IMR-90 (cell line): ENCODE results near the gene KMT2C. TPM values are rescaled to one million over a fixed set of nuclear protein-coding genes. Genes with fewer than 3 reads are reported as not detected.

Source experiments
- ATAC-seq: fragments of 200-7000 bp; cut with Tn5 transposase; 2 replicates; pipeline ENCODE4 v1.9.1; 2020; ENCODE audit warnings: low read depth, mild to moderate bottlenecking, moderate library complexity
- BruUV-seq: library from RNA; stranded (reverse); fragments of 400-500 nt; replicated peaks from 2 replicates; lab custom pipeline; 2021; lab: Mats Ljungman, UMichigan
- CTCF ChIA-PET: fragments of 300-600 bp; formaldehyde crosslinking; extraction: SDS; loops from one replicate; lab custom pipeline; 2021; ENCODE audit warnings: antibody characterized with exemption; lab: Yijun Ruan, JAX
- POLR2A ChIA-PET: fragments of 300-600 bp; sonication (Branson Sonifier 250); formaldehyde crosslinking; loops from one replicate; lab custom pipeline; 2022; ENCODE audit warnings: antibody characterized with exemption; ENCODE audit not compliant: unreplicated experiment; lab: Charles Lee
- DNase-seq: peaks from one replicate; pipeline ENCODE4 v3.0.0; 2013
- H2AFZ ChIP-seq: replicated peaks from 2 replicates; pipeline ENCODE3; 2013; ENCODE audit warnings: low read length, mild to moderate bottlenecking; ENCODE audit not compliant: poor library complexity
- H2AK5ac ChIP-seq: 2 replicates; pipeline ENCODE4 v1.6.1; 2013; ENCODE audit warnings: low read depth, low read length, inconsistent platforms
- H2AK9ac ChIP-seq: replicated peaks from 2 replicates; pipeline ENCODE3; 2013; ENCODE audit warnings: mild to moderate bottlenecking, low read depth, low read length, moderate library complexity; ENCODE audit not compliant: poor library complexity
- H2BK120ac ChIP-seq: 2 replicates; pipeline ENCODE4 v1.6.1; 2013; ENCODE audit warnings: low read depth, low read length, inconsistent platforms
- H2BK15ac ChIP-seq: 3 replicates; pipeline ENCODE4 v1.6.1; 2013; ENCODE audit warnings: low read depth, low read length, inconsistent platforms
- H2BK20ac ChIP-seq: 2 replicates; pipeline ENCODE4 v1.6.1; 2013; ENCODE audit warnings: low read depth, mild to moderate bottlenecking, inconsistent platforms, low read length, moderate library complexity
- H2BK5ac ChIP-seq: 2 replicates; pipeline ENCODE4 v1.6.1; 2013; ENCODE audit warnings: mild to moderate bottlenecking, low read depth, low read length, inconsistent platforms; ENCODE audit not compliant: poor library complexity, severe bottlenecking
- H3K14ac ChIP-seq: replicated peaks from 2 replicates; pipeline ENCODE4 v1.6.1; 2013; ENCODE audit warnings: low read depth, low read length, inconsistent platforms
- H3K18ac ChIP-seq: 2 replicates; pipeline ENCODE4 v1.6.1; 2013; ENCODE audit warnings: low read depth, low read length, control low read depth
- H3K23ac ChIP-seq: 2 replicates; pipeline ENCODE4 v1.6.1; 2013; ENCODE audit warnings: low read depth, low read length, inconsistent platforms
- H3K27ac ChIP-seq: 2 replicates; pipeline ENCODE4 v1.5.1; 2013; ENCODE audit warnings: mild to moderate bottlenecking, control low read depth, low read length; ENCODE audit not compliant: insufficient read depth
- H3K27me3 ChIP-seq: 2 replicates; pipeline ENCODE4 v1.6.1; 2013; ENCODE audit warnings: low read length; ENCODE audit not compliant: control insufficient read depth, insufficient read depth
- H3K36me3 ChIP-seq: 2 replicates; pipeline ENCODE4 v1.6.1; 2013; ENCODE audit warnings: low read length, mixed read lengths; ENCODE audit not compliant: control insufficient read depth, insufficient read depth
- H3K4ac ChIP-seq: 2 replicates; pipeline ENCODE4 v1.6.1; 2013; ENCODE audit warnings: low read depth, low read length, inconsistent platforms
- H3K4me1 ChIP-seq: 2 replicates; pipeline ENCODE4 v1.6.1; 2013; ENCODE audit warnings: low read length, mixed read lengths; ENCODE audit not compliant: control insufficient read depth, insufficient read depth
- H3K4me2 ChIP-seq: 2 replicates; pipeline ENCODE4 v1.6.1; 2013; ENCODE audit warnings: low read depth, mild to moderate bottlenecking, control low read depth, low read length, moderate library complexity
- H3K4me3 ChIP-seq: 2 replicates; pipeline ENCODE4 v1.5.1; 2013; ENCODE audit warnings: low read depth, mild to moderate bottlenecking, control low read depth, low read length, moderate library complexity; ENCODE audit not compliant: insufficient read depth
- H3K56ac ChIP-seq: 2 replicates; pipeline ENCODE4 v1.6.1; 2013; ENCODE audit warnings: low read length, inconsistent platforms; ENCODE audit not compliant: insufficient read depth; ENCODE audit errors: extremely low read depth
- H3K79me1 ChIP-seq, 2 experiments: 2 replicates each; pipeline ENCODE4 v1.6.1; 2013; ENCODE audit warnings: low read length in 2 of 2, inconsistent platforms in 1 of 2, low read depth in 1 of 2
- H3K9ac ChIP-seq: 2 replicates; pipeline ENCODE4 v1.6.1; 2013; ENCODE audit warnings: low read depth, low read length, control low read depth
- H3K9me1 ChIP-seq: 2 replicates; pipeline ENCODE4 v1.6.1; 2013; ENCODE audit warnings: low read length, inconsistent platforms; ENCODE audit not compliant: insufficient read depth
- H3K9me3 ChIP-seq: 2 replicates; pipeline ENCODE4 v1.6.1; 2013; ENCODE audit warnings: low read length; ENCODE audit not compliant: control insufficient read depth, insufficient read depth
- H4K20me1 ChIP-seq: 2 replicates; pipeline ENCODE4 v1.6.1; 2013; ENCODE audit warnings: low read length, inconsistent platforms; ENCODE audit not compliant: insufficient read depth
- H4K5ac ChIP-seq: 2 replicates; pipeline ENCODE4 v1.6.1; 2013; ENCODE audit warnings: mild to moderate bottlenecking, low read depth, low read length, control low read depth
- H4K8ac ChIP-seq, 2 experiments: 2 replicates each; pipeline ENCODE4 v1.6.1; 2013; ENCODE audit warnings: low read depth in 2 of 2, low read length in 2 of 2, control low read depth in 1 of 2, inconsistent platforms in 1 of 2
- H4K91ac ChIP-seq: 2 replicates; pipeline ENCODE4 v1.6.1; 2013; ENCODE audit warnings: low read depth, low read length, inconsistent platforms; ENCODE audit not compliant: insufficient read depth
- CHD1 ChIP-seq: IDR thresholded peaks from 2 replicates; pipeline ENCODE4 v1.6.1; 2012; ENCODE audit warnings: low read depth, low read length, improper control_type of control experiment
- CTCF ChIP-seq: conservative IDR thresholded peaks from 2 replicates; pipeline ENCODE4 v1.5.1; 2012; ENCODE audit warnings: mild to moderate bottlenecking, low read depth, low read length, improper control_type of control experiment
- ELK1 ChIP-seq: fragments of 150-350 bp; IDR thresholded peaks from 2 replicates; pipeline ENCODE4 v1.6.1; 2016; ENCODE audit warnings: low read depth, mild to moderate bottlenecking, low read length, moderate library complexity, borderline replicate concordance
- FOS ChIP-seq: fragments of 150-350 bp; IDR thresholded peaks from 2 replicates; pipeline ENCODE4 v1.6.1; 2016; ENCODE audit warnings: low read depth, low read length
- MAZ ChIP-seq: IDR thresholded peaks from 2 replicates; pipeline ENCODE4 v1.6.1; 2012; ENCODE audit warnings: low read depth, mild to moderate bottlenecking, low read length, improper control_type of control experiment, moderate library complexity, borderline replicate concordance
- MXI1 ChIP-seq: IDR thresholded peaks from 2 replicates; pipeline ENCODE4 v1.6.1; 2012; ENCODE audit warnings: low read depth, mild to moderate bottlenecking, low read length, moderate library complexity, borderline replicate concordance
- NFE2L2 ChIP-seq: fragments of 150-350 bp; IDR thresholded peaks from 2 replicates; pipeline ENCODE4 v1.6.1; 2016; ENCODE audit warnings: low read depth, mild to moderate bottlenecking, low read length
- POLR2A ChIP-seq: IDR thresholded peaks from 2 replicates; pipeline ENCODE4 v1.6.1; 2012; ENCODE audit warnings: mild to moderate bottlenecking, low read depth, low read length
- RAD21 ChIP-seq: IDR thresholded peaks from 2 replicates; pipeline ENCODE4 v1.6.1; 2012; ENCODE audit warnings: low read length, improper control_type of control experiment
- RCOR1 ChIP-seq: IDR thresholded peaks from 2 replicates; pipeline ENCODE4 v1.6.1; 2012; ENCODE audit warnings: mild to moderate bottlenecking, low read length, improper control_type of control experiment; ENCODE audit not compliant: insufficient replicate concordance
- RFX5 ChIP-seq: IDR thresholded peaks from 2 replicates; pipeline ENCODE4 v1.8.0; 2012; ENCODE audit warnings: low read depth, mild to moderate bottlenecking, low read length, moderate library complexity
- SMC3 ChIP-seq: fragments of 150-350 bp; IDR thresholded peaks from 2 replicates; pipeline ENCODE4 v1.6.1; 2016; ENCODE audit warnings: low read depth, mild to moderate bottlenecking, antibody characterized with exemption, low read length, moderate library complexity
- USF2 ChIP-seq: fragments of 150-350 bp; IDR thresholded peaks from 2 replicates; pipeline ENCODE4 v1.6.1; 2017; ENCODE audit warnings: mild to moderate bottlenecking, antibody characterized with exemption, low read length, low read depth
- WGBS, 2 experiments: methylation state at CpG; one replicate each; pipeline versions ENCODE4 v1.1.5 to v1.1.7; 2013; ENCODE audit warnings: missing lambda C conversion rate in 2 of 2; ENCODE audit not compliant: insufficient read length in 1 of 2; ENCODE audit errors: extremely low coverage in 2 of 2; 5-methylcytosine and 5-hydroxymethylcytosine counted together
- dilution Hi-C: fragments of 300-500 bp; cut with HindIII; formaldehyde crosslinking; loops from one replicate; pipeline ENCODE4 v1.14.3; 2018; ENCODE audit warnings: low sequenced_read_pairs; ENCODE audit not compliant: unreplicated experiment
- in situ Hi-C: fragments of 300-500 bp; cut with MboI; formaldehyde crosslinking; loops from 3 replicates; pipeline ENCODE4 v1.14.3; 2019; ENCODE audit warnings: low sequenced_read_pairs, inconsistent platforms, mixed read lengths
- intact Hi-C: fragments of 100-400 bp; cut with micrococcal nuclease; formaldehyde crosslinking; loops from 2 replicates; pipeline ENCODE4 v1.10.0; 2022
- polyA plus RNA-seq, 3 experiments: library from polyadenylated mRNA; depleted of rRNA; stranded (reverse); fragments of >200 nt; gene quantifications; 2 replicates each; pipeline ENCODE4 v1.2.3, GENCODE V29; 2012; ENCODE audit warnings: low replicate concordance in 1 of 3
- total RNA-seq: library from RNA; depleted of rRNA; stranded (reverse); fragments of >200 nt; gene quantifications from 2 replicates; pipeline ENCODE4 v1.2.3, GENCODE V29; 2012

Gene KMT2C
- total and polyA plus RNA-seq, 2 of the 4 experiments (the other 2 are of a cell fraction), result 8.0 to 23.3 TPM

- in situ Hi-C loops, result no loop called here
- 0 out of 2 replicates have a peak, but pooled peaks cover 2% of the 10 kb centered on the region for H3K9me1 ChIP-seq
- no peak overlapping the region for H3K27ac ChIP-seq
- no CpG with 5 or more reads among the region's 2 CpGs for WGBS, 2 experiments
- no peaks in the 10 kb centered on the region for H3K9me3 ChIP-seq
- BruUV-seq, result no TSS peak
- H3K27me3 ChIP-seq, result no peaks in the 10 kb centered on the region
- no peak overlapping the region for H3K4me2 ChIP-seq
- no peak overlapping the region for H2AFZ ChIP-seq
- DNase-seq (no peak), ATAC-seq (no peak)
- no peak overlapping the region for H2BK120ac ChIP-seq
- TF ChIP-seq MAZ (no peak), NFE2L2 (no peak), SMC3 (no peak), RAD21 (no peak), MXI1 (no peak), RCOR1 (no peak), FOS (no peak), POLR2A (no peak), CHD1 (no peak), USF2 (no peak), CTCF (no peak), ELK1 (no peak), RFX5 (no peak)
- H3K18ac ChIP-seq, result no peak overlapping the region
- no peak overlapping the region for H3K4me3 ChIP-seq
- no peak overlapping the region for H3K56ac ChIP-seq
- H4K20me1 ChIP-seq, result peaks cover 7% of the 10 kb centered on the region; the same call in 1 of the 2 replicates
- dilution Hi-C loops, result no loop called here
- intact Hi-C loops, result no loop called here
- peaks cover 2% of the 10 kb centered on the region; the same call in 1 of the 2 replicates for H3K36me3 ChIP-seq
- no peak overlapping the region for H4K8ac ChIP-seq
- no peak overlapping the region for H2BK20ac ChIP-seq
- H4K5ac ChIP-seq, result no peak overlapping the region
- H2AK9ac ChIP-seq, result no peak overlapping the region
- CTCF ChIA-PET, result no interaction called here
- H2BK15ac ChIP-seq, result no peak overlapping the region
- no peak overlapping the region for H3K4ac ChIP-seq
- H3K14ac ChIP-seq, result no peak overlapping the region
- H4K91ac ChIP-seq, result no peak overlapping the region
- no peak overlapping the region for H2AK5ac ChIP-seq
- POLR2A ChIA-PET, result no interaction called here
- no peaks in the 10 kb centered on the region for H3K4me1 ChIP-seq
- no peak overlapping the region for H3K9ac ChIP-seq
- no peak overlapping the region for H2BK5ac ChIP-seq
- H3K23ac ChIP-seq, result no peak overlapping the region
- peaks cover 15 to 35% of the 10 kb centered on the region in 2 experiments for H3K79me1 ChIP-seq
Measured at GRCh38 chr7:152315845-152316244, 120.0 kb downstream of the KMT2C start.
